Calu3 (cell line): ENCODE results near the gene KATNAL2. TPM values are rescaled to one million over a fixed set of nuclear protein-coding genes. Genes with fewer than 3 reads are reported as not detected.

ENCODE experiments used
- BruUV-seq: library from RNA; stranded (reverse); fragments of 400-500 nt; replicated peaks from 2 replicates; lab custom pipeline; 2021; lab: Mats Ljungman, UMichigan
- CTCF ChIA-PET: fragments of 300-600 bp; sonication (Branson Sonifier 250); formaldehyde crosslinking; loops from one replicate; lab custom pipeline; 2022; ENCODE audit warnings: antibody characterized with exemption; lab: Charles Lee
- DNase-seq: peaks from one replicate; pipeline ENCODE4 v3.0.0; 2022
- H3K27ac Mint-ChIP-seq: one replicate; pipeline ENCODE4 v1.8.0; 2022; ENCODE audit warnings: mixed read lengths; ENCODE audit not compliant: unreplicated experiment
- H3K27me3 Mint-ChIP-seq: one replicate; pipeline ENCODE4 v1.8.0; 2022; ENCODE audit warnings: mixed read lengths; ENCODE audit not compliant: unreplicated experiment
- H3K36me3 Mint-ChIP-seq: one replicate; pipeline ENCODE4 v1.8.0; 2022; ENCODE audit warnings: mild to moderate bottlenecking, moderate library complexity, mixed read lengths; ENCODE audit not compliant: insufficient read depth, unreplicated experiment
- H3K4me1 Mint-ChIP-seq: one replicate; pipeline ENCODE4 v1.8.0; 2022; ENCODE audit warnings: mild to moderate bottlenecking, low read depth, mixed read lengths; ENCODE audit not compliant: unreplicated experiment
- H3K4me3 Mint-ChIP-seq: one replicate; pipeline ENCODE4 v1.8.0; 2022; ENCODE audit warnings: mild to moderate bottlenecking, low read depth, moderate library complexity, mixed read lengths; ENCODE audit not compliant: unreplicated experiment
- H3K9me3 Mint-ChIP-seq: one replicate; pipeline ENCODE4 v1.8.0; 2022; ENCODE audit warnings: low read depth, mixed read lengths; ENCODE audit not compliant: unreplicated experiment
- intact Hi-C: fragments of 100-400 bp; cut with micrococcal nuclease; formaldehyde crosslinking; loops from one replicate; pipeline ENCODE4 v1.10.0; 2022; ENCODE audit not compliant: unreplicated experiment
- total RNA-seq: library from RNA; stranded (reverse); gene quantifications from 2 replicates; pipeline ENCODE4 v1.2.3, GENCODE V29; 2022
- TF ChIP-seq, protein P1 (sequence below): fragments of 200-600 bp; IDR thresholded peaks from one replicate; pipeline ENCODE4 v1.8.0; 2022; ENCODE audit warnings: antibody characterized with exemption; ENCODE audit not compliant: unreplicated experiment

The KATNAL2 gene
- total RNA-seq, 1 experiment from 2014 or later = 5.7 TPM

DNA sequence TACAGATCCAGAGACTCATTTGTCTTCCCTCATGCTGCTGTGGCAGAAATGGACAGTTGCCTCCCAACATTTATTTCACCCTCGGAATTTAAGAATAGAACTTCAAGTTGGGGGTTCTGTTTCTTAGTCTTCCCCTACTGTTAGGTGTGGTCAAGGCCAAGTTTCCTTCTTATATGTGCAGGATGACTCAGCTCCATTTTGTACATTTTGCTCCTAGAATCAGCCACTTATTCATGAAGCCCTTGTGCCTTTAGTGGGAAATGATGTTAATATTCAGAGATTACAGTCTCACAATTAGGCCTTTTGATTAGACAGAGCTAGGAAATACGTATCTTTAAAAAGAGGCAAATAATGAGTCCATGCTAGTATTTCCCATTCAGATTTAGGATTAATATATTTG is 164.2 kb downstream of the KATNAL2 start:
- no peaks in the 10 kb centered on the region for H3K9me3 Mint-ChIP-seq
- H3K4me3 Mint-ChIP-seq = no peak overlapping the region
- no peaks in the 10 kb centered on the region for H3K27me3 Mint-ChIP-seq
- CTCF ChIA-PET = no interaction called here
- no peaks in the 10 kb centered on the region for H3K36me3 Mint-ChIP-seq
- TF ChIP-seq, protein P1, sequence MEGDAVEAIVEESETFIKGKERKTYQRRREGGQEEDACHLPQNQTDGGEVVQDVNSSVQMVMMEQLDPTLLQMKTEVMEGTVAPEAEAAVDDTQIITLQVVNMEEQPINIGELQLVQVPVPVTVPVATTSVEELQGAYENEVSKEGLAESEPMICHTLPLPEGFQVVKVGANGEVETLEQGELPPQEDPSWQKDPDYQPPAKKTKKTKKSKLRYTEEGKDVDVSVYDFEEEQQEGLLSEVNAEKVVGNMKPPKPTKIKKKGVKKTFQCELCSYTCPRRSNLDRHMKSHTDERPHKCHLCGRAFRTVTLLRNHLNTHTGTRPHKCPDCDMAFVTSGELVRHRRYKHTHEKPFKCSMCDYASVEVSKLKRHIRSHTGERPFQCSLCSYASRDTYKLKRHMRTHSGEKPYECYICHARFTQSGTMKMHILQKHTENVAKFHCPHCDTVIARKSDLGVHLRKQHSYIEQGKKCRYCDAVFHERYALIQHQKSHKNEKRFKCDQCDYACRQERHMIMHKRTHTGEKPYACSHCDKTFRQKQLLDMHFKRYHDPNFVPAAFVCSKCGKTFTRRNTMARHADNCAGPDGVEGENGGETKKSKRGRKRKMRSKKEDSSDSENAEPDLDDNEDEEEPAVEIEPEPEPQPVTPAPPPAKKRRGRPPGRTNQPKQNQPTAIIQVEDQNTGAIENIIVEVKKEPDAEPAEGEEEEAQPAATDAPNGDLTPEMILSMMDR = no peak
- H3K27ac Mint-ChIP-seq = no peak overlapping the region
- intact Hi-C loops = no loop called here
- BruUV-seq = no TSS peak
- H3K4me1 Mint-ChIP-seq = no peaks in the 10 kb centered on the region
- no peak for DNase-seq

DNA sequence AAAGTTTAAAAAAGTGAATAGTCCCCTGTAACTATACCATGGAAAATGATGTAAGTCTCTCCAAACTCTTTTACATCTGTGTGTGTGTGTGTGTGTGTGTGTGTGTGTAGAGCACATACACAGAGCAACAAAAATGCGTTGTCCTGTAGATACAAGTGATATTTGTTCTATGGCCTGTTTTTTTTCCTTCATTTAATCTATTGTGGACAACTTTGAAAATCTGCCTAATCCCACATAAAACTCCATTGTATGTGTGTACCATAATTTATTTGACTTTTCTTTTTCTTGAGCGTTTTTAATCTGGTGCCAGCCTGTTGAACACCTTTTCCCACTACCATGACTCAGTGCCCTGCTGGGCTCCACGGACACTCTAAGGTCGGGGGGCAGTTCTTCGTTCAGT is 170.3 kb downstream of the KATNAL2 start:
- Mint-ChIP-seq H3K27me3 (no peaks in the 10 kb centered on the region), H3K36me3 (peaks cover 6% of the 10 kb centered on the region), H3K4me3 (no peak overlapping the region), H3K9me3 (no peaks in the 10 kb centered on the region), H3K4me1 (no peaks in the 10 kb centered on the region), H3K27ac (no peak overlapping the region)
- no peak for DNase-seq
- intact Hi-C loops = no loop called here
- BruUV-seq = no TSS peak
- CTCF ChIA-PET = no interaction called here
- TF ChIP-seq, protein P1 = no peak

DNA sequence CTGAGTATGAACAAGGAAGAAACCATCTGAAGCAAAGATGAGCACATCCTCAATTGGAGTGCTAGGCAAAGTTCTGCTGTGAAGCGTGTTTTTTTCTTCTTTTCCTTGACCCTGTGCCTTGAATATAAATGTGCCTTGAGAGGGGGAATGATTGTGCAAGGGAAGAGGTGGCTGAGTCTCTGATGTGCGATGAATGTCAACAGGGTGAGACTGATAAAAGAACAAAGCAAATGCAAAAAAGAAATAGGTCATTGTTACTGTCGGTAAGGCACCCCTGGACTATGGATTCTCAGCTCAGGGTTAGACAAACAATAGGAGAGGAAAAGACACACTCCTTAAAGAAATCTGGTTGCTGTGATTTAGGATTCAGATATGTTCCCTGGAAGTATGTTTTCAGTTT is 178.4 kb downstream of the KATNAL2 start:
- TF ChIP-seq, protein P1 = no peak
- no peaks in the 10 kb centered on the region for H3K9me3 Mint-ChIP-seq
- no peaks in the 10 kb centered on the region for H3K27me3 Mint-ChIP-seq
- BruUV-seq = no TSS peak
- H3K4me1 Mint-ChIP-seq = no peaks in the 10 kb centered on the region
- intact Hi-C loops = no loop called here
- CTCF ChIA-PET = no interaction called here
- no peak overlapping the region for H3K4me3 Mint-ChIP-seq
- H3K27ac Mint-ChIP-seq = no peak overlapping the region
- peaks cover 6% of the 10 kb centered on the region for H3K36me3 Mint-ChIP-seq
- no peak for DNase-seq

DNA sequence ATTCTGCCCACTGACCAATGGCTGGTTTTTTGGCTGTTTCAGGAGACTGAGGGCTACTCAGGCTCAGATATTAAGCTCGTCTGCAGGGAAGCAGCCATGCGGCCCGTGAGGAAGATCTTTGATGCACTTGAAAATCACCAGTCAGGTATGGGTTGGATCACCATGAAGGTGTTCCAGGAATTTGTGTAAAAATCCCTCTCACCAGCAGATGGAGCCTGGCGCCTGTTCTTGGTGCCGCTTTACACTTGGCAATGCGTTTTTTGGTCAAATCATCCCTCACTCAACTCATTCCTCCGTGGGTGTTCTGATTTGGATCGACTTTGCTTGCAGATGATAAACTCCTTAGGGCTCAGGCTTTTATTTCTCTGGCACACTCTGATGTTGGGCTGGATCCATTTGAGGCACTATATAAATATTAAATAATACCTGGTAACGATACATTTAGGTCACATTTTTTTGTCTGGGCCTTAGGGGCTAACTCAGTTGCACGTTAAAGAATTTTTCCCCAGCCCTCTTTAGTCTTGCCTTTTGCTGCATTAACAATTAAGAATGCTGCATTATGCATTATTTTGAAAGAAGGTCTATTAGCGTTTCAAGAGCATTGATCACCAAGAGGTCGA is 182.9 kb downstream of the KATNAL2 start:
- Mint-ChIP-seq H3K9me3 (no peaks in the 10 kb centered on the region), H3K27me3 (no peaks in the 10 kb centered on the region), H3K4me1 (no peaks in the 10 kb centered on the region), H3K36me3 (no peaks in the 10 kb centered on the region), H3K27ac (no peak overlapping the region), H3K4me3 (no peak overlapping the region)
- intact Hi-C loops = loop anchor here (1.0 to 2.0 kb wide), 2 partner anchors 105 to 182 kb away; no protein-coding TSS in a partner anchor
- TF ChIP-seq, protein P1 = peak; percentile 72
- CTCF ChIA-PET = interaction anchor here (1.4 kb wide), 1 partner anchor 104 kb away, joined by 5 read pairs; no protein-coding TSS in a partner anchor
- DNase-seq = peak; percentile 67
- BruUV-seq = no TSS peak
